Measurements from ENCODE around the gene MSH4.

MSH4 gene

DNA sequence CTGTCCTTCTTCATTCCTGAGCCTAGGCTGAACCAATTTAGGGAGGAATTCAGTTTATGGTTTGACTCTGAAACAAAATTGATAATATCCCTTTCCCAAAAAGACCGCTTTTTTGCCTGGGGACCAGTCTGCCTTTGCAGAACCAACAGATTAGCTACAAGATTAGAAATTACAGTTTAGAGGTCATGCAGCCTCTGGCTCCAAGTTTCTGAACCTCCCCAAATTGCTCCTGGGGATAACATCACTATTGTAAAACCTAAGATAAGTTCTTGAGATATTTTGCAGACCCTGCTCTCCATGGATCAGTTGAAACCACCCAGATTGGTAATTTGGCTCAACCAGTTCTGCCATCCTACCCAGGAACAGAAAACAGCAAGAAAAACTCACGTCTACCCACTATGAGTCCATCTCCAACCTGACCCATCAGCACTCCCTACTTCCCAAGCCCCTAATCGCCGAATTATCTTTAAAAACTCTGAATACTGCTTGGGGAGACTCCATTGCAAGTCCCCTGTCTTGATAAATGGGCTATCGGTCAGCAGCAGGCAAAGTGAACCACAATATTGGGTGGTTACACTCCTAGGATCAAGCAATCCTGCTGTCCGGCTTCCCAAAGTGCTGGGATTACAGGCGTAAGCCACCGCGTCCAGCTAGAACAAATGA is 11.2 kb upstream of the MSH4 start:
- peak overlapping the region; percentile 95 for H2AFZ ChIP-seq (ENCODE audit: low read depth)
- H3K9ac ChIP-seq = peak overlapping the region; percentile 88
- peaks cover 42% of the 10 kb centered on the region for H3K79me2 ChIP-seq (ENCODE audit: insufficient read depth, low read depth)
- H3K27ac ChIP-seq = peak overlapping the region; percentile 68
- H3K4me3 ChIP-seq (IDR thresholded peaks at IDR 0.05; ENCODE audit: insufficient read depth, low read depth, low read length) = no peak overlapping the region
- H3K4me2 ChIP-seq = peak overlapping the region; percentile 84
- TF ChIP-seq, protein P1, sequence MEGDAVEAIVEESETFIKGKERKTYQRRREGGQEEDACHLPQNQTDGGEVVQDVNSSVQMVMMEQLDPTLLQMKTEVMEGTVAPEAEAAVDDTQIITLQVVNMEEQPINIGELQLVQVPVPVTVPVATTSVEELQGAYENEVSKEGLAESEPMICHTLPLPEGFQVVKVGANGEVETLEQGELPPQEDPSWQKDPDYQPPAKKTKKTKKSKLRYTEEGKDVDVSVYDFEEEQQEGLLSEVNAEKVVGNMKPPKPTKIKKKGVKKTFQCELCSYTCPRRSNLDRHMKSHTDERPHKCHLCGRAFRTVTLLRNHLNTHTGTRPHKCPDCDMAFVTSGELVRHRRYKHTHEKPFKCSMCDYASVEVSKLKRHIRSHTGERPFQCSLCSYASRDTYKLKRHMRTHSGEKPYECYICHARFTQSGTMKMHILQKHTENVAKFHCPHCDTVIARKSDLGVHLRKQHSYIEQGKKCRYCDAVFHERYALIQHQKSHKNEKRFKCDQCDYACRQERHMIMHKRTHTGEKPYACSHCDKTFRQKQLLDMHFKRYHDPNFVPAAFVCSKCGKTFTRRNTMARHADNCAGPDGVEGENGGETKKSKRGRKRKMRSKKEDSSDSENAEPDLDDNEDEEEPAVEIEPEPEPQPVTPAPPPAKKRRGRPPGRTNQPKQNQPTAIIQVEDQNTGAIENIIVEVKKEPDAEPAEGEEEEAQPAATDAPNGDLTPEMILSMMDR (conservative IDR thresholded peaks at IDR 0.05; ENCODE audit: low read depth, low read length) = no peak
- peaks cover 3% of the 10 kb centered on the region; the same call in 1 of the 2 replicates for H3K36me3 ChIP-seq (ENCODE audit: insufficient read depth)
- no peaks in the 10 kb centered on the region for H3K27me3 ChIP-seq (ENCODE audit: insufficient read depth, low read depth)
- H3K4me1 ChIP-seq (ENCODE audit: low read depth, poor library complexity, severe bottlenecking) = peaks cover 17% of the 10 kb centered on the region
- H4K20me1 ChIP-seq (ENCODE audit: insufficient read depth) = peaks cover 9% of the 10 kb centered on the region; the same call in 1 of the 2 replicates

DNA sequence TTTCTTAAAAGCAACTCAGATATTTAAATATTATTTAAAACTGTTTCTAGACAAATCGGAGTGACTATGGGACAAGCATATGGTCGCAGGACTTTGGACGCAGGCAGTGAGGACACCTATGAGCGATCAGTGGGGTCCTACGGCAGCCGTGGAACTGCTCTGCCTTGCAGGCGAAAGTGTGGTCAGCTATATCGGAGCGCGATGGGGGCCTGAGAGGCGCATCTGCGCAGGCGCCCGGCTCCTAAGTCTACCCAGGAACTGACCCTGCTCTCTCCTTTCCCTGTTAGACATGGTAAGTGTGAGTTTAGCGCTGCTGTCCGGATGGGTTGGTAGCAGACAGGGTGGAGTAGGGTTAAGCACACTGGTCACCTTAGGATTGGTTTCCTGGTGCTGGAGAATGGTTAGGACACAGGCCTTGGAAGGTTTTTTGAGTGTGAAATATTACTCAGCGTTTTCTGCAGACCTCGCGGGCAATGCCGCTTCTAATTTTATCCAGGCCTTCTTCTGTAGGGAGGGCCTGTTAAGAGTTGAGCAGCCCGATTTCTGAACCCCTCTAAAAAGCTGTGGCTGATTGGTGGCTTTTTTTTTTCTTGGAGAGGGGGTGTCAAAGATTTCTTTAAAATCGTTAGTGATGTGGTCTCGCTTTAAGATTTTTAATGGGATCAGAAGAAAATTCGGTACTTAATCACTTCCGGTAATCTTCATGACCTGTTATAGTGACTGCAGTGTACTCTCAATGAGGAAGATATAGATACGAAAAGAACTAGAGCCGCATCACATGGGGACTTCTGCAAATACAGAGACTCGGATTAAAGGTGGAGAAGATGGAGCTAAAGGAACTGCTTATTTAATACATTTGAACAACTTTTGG is 10.5 kb upstream of the MSH4 start, which contains the start of gene RABGGTB:
RABGGTB (plus strand) TSS at position 274 of the 871 bp plus-strand sequence; CDS start at position 290, 16 bp downstream.
- Histone ChIP-seq H4K20me1 (ENCODE audit: insufficient read depth) (peaks cover 9% of the 10 kb centered on the region; the same call in 1 of the 2 replicates), H3K27me3 (ENCODE audit: insufficient read depth, low read depth) (no peaks in the 10 kb centered on the region), H3K4me2 (peak within 1 kb of the TSS; percentile 84), H3K4me3 (IDR thresholded peaks at IDR 0.05; ENCODE audit: insufficient read depth, low read depth, low read length) (no peak within 1 kb of the TSS), H2AFZ (ENCODE audit: low read depth) (peak within 1 kb of the TSS; percentile 95), H3K9ac (peak within 1 kb of the TSS; percentile 88), H3K27ac (peak within 1 kb of the TSS; percentile 68), H3K36me3 (ENCODE audit: insufficient read depth) (peaks cover 3% of the 10 kb centered on the region; the same call in 1 of the 2 replicates), H3K79me2 (ENCODE audit: insufficient read depth, low read depth) (peaks cover 49% of the 10 kb centered on the region), H3K4me1 (ENCODE audit: low read depth, poor library complexity, severe bottlenecking) (peaks cover 17% of the 10 kb centered on the region)
- TF ChIP-seq, protein P1 (conservative IDR thresholded peaks at IDR 0.05; ENCODE audit: low read depth, low read length) = no peak

DNA sequence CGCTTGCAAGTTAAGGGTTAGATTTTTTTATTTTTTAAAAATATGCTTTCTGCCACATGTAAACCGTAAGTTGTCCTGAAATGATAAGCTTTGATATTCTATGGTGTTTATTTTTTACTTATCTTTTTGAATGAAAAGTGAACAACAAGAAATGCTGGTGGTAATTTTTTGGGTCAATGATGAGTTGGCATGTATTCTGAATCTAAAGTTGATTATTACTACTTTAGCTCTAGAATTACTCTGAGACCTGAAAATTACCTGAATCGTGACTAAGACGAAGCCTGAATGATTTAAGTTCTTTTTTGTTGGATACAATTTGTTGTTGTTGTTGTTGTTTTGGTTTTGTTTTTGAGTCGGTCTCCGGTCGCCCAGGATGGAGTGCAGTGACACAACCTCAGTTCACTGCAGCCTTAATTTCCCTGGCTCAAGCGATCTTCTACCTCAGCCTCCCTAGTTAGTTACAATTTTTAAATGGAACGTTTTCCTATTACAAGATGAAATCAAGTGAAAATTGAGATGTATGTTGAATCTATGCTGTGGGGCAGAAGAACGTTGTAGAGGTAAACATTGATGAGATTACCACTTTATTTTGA is 9.7 kb upstream of the MSH4 start:
- Histone ChIP-seq H2AFZ (ENCODE audit: low read depth) (no peak overlapping the region), H3K4me2 (peak overlapping the region; percentile 84), H4K20me1 (ENCODE audit: insufficient read depth) (peaks cover 15% of the 10 kb centered on the region), H3K27me3 (ENCODE audit: insufficient read depth, low read depth) (no peaks in the 10 kb centered on the region), H3K27ac (peak overlapping the region; percentile 68), H3K4me1 (ENCODE audit: low read depth, poor library complexity, severe bottlenecking) (peaks cover 17% of the 10 kb centered on the region), H3K36me3 (ENCODE audit: insufficient read depth) (peaks cover 9% of the 10 kb centered on the region; the same call in 1 of the 2 replicates), H3K4me3 (IDR thresholded peaks at IDR 0.05; ENCODE audit: insufficient read depth, low read depth, low read length) (no peak overlapping the region), H3K79me2 (ENCODE audit: insufficient read depth, low read depth) (peaks cover 49% of the 10 kb centered on the region), H3K9ac (peak overlapping the region; percentile 88)
- TF ChIP-seq, protein P1 (conservative IDR thresholded peaks at IDR 0.05; ENCODE audit: low read depth, low read length) = no peak

DNA sequence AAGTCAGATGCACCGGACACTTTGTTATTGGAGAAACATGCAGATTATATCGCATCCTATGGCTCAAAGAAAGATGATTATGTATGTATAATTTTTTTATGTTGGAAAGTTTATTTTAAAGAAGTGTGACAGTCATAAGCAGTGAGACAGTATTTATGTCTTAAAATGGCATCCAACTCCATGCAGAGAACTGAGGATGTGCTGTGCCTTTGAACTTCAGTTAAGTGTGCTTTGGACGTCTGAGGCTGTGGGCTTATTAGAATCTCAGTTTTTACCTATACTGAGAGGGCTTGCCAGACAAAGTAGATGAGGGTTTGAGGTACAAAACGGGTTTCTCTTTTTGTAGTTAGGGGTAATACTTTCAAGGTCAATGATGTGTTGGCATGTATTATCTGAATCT is 9.2 kb upstream of the MSH4 start:
- peaks cover 11% of the 10 kb centered on the region; the same call in 1 of the 2 replicates for H3K36me3 ChIP-seq (ENCODE audit: insufficient read depth)
- peaks cover 17% of the 10 kb centered on the region for H3K4me1 ChIP-seq (ENCODE audit: low read depth, poor library complexity, severe bottlenecking)
- H4K20me1 ChIP-seq (ENCODE audit: insufficient read depth) = peaks cover 20% of the 10 kb centered on the region

More for the DNA sequence above, 9.2 kb upstream of the MSH4 start:
- peaks cover 49% of the 10 kb centered on the region for H3K79me2 ChIP-seq (ENCODE audit: insufficient read depth, low read depth)
- TF ChIP-seq, protein P1 (conservative IDR thresholded peaks at IDR 0.05; ENCODE audit: low read depth, low read length) = no peak
- no peak overlapping the region for H2AFZ ChIP-seq (ENCODE audit: low read depth)
- H3K27ac ChIP-seq = peak overlapping the region; percentile 68; the same call in 1 of the 2 replicates
- no peaks in the 10 kb centered on the region for H3K27me3 ChIP-seq (ENCODE audit: insufficient read depth, low read depth)
- H3K4me3 ChIP-seq (IDR thresholded peaks at IDR 0.05; ENCODE audit: insufficient read depth, low read depth, low read length) = no peak overlapping the region
- peak overlapping the region; percentile 84 for H3K4me2 ChIP-seq
- H3K9ac ChIP-seq = peak overlapping the region; percentile 88; the same call in 1 of the 2 replicates
